A549 (cell line): ENCODE measurements around the gene B3GNT3. TPM values are rescaled to one million over a fixed set of nuclear protein-coding genes. Genes with fewer than 3 reads are reported as not detected.
"Not testable (repeated sequence)": the region's sequence is repeated elsewhere in the genome, so short reads cannot be mapped to it uniquely, and the experiment has no call there.

Experiments used
- ATAC-seq, 2 experiments: fragments of 200-7000 bp in 1 of 2; fragments of >200 bp in 1 of 2; cut with Nextera tagmentation in 1 of 2; cut with Tn5 transposase in 1 of 2; 3 replicates each; pipeline versions ENCODE4 v1.8.0 to v1.9.1; 2018 to 2020; ENCODE audit warnings: mild to moderate bottlenecking in 1 of 2, moderate library complexity in 1 of 2
- CTCF ChIA-PET: fragments of 300-600 bp; sonication (Branson Sonifier 250); formaldehyde crosslinking; extraction: SDS; loops from one replicate; lab custom pipeline; 2021; ENCODE audit warnings: antibody characterized with exemption, inconsistent platforms; lab: Yijun Ruan, JAX
- POLR2A ChIA-PET: fragments of 350-600 bp; formaldehyde crosslinking; extraction: SDS; loops from one replicate; lab custom pipeline; 2021; ENCODE audit warnings: antibody characterized with exemption, inconsistent platforms; lab: Yijun Ruan, JAX
- DNase-seq, 2 experiments: peaks; one replicate each; pipeline versions ENCODE4 v3.0.0 to v3.0.0-alpha.2; 2011 to 2016; ENCODE audit warnings: low read depth in 1 of 2, low spot score in 1 of 2
- FAIRE-seq: peaks from 2 replicates; lab custom pipeline; 2011; peaks lifted over from hg19 to GRCh38; lab: Jason Lieb, UNC
- H3K27ac ChIP-seq, 2 experiments: fragments of >200 bp; sonication (Bioruptor Twin); formaldehyde crosslinking; 3 replicates each; pipeline ENCODE4 v1.5.1; 2016 to 2017
- H3K4me1 ChIP-seq: fragments of >200 bp; sonication (Bioruptor Twin); formaldehyde crosslinking; 3 replicates; pipeline ENCODE4 v1.6.1; 2016
- H3K4me2 ChIP-seq: fragments of >200 bp; sonication (Bioruptor Twin); formaldehyde crosslinking; 3 replicates; pipeline ENCODE4 v1.6.1; 2016
- H3K4me3 ChIP-seq: fragments of >200 bp; sonication (Bioruptor Twin); formaldehyde crosslinking; 3 replicates; pipeline ENCODE4 v1.5.1; 2016
- H3K9me3 ChIP-seq: fragments of >200 bp; sonication (Bioruptor Twin); formaldehyde crosslinking; 3 replicates; pipeline ENCODE4 v1.6.1; 2016
- ATOH8 ChIP-seq: fragments of 250-450 bp; sonication (Bioruptor Pico); IDR thresholded peaks from 2 replicates; pipeline ENCODE4 v1.5.0; 2020; ENCODE audit warnings: low read depth, mild to moderate bottlenecking, moderate library complexity
- CHD2 ChIP-seq: fragments of 150-350 bp; IDR thresholded peaks from 2 replicates; pipeline ENCODE4 v1.6.1; 2014; ENCODE audit warnings: low read length; ENCODE audit not compliant: partially characterized antibody
- CHD4 ChIP-seq: fragments of 200-600 bp; sonication (generic); IDR thresholded peaks from 2 replicates; pipeline ENCODE4 v1.6.1; 2016; ENCODE audit warnings: antibody characterized with exemption, mild to moderate bottlenecking, borderline replicate concordance
- CTCF ChIP-seq: fragments of >200 bp; sonication (Bioruptor Twin); formaldehyde crosslinking; IDR thresholded peaks from 3 replicates; pipeline ENCODE4 v1.5.1; 2016
- HDAC2 ChIP-seq: fragments of 200-600 bp; sonication (generic); IDR thresholded peaks from 2 replicates; pipeline ENCODE4 v1.6.1; 2016
- HMGXB4 ChIP-seq: fragments of 250-450 bp; sonication (Bioruptor Pico); IDR thresholded peaks from 2 replicates; pipeline ENCODE4 v1.5.0; 2021; ENCODE audit warnings: mild to moderate bottlenecking, moderate library complexity, borderline replicate concordance
- KDM1A ChIP-seq: fragments of 200-600 bp; sonication (generic); IDR thresholded peaks from 2 replicates; pipeline ENCODE4 v1.6.1; 2016; ENCODE audit warnings: low read depth, mild to moderate bottlenecking
- KDM5A ChIP-seq: fragments of 200-600 bp; sonication (generic); IDR thresholded peaks from 2 replicates; pipeline ENCODE4 v1.6.1; 2016; ENCODE audit warnings: antibody characterized with exemption, mild to moderate bottlenecking
- MAX ChIP-seq: IDR thresholded peaks from 2 replicates; pipeline ENCODE4 v1.6.1; 2012
- MYC ChIP-seq: IDR thresholded peaks from 2 replicates; pipeline ENCODE4 v1.6.1; 2012; ENCODE audit warnings: mild to moderate bottlenecking, inconsistent platforms, low read length, improper control_type of control experiment, borderline replicate concordance
- PBX3 ChIP-seq: IDR thresholded peaks from 2 replicates; pipeline ENCODE4 v1.6.1; 2012
- RCOR1 ChIP-seq: fragments of 150-350 bp; IDR thresholded peaks from 2 replicates; pipeline ENCODE4 v1.6.1; 2014; ENCODE audit warnings: antibody characterized with exemption, low read length, low read depth
- SMC3 ChIP-seq: fragments of >200 bp; sonication (Bioruptor Twin); formaldehyde crosslinking; IDR thresholded peaks from 3 replicates; pipeline ENCODE4 v1.6.1; 2018; ENCODE audit warnings: inconsistent platforms
- ZFP36 ChIP-seq: fragments of 450-650 bp; IDR thresholded peaks from 2 replicates; pipeline ENCODE4 v1.6.1; 2014; ENCODE audit warnings: borderline replicate concordance; ENCODE audit not compliant: partially characterized antibody
- WGBS: methylation state at CpG from one replicate; pipeline ENCODE4 v1.1.6; 2017; ENCODE audit errors: missing lambda C conversion rate; 5-methylcytosine and 5-hydroxymethylcytosine counted together
- polyA plus RNA-seq, 4 experiments: library from polyadenylated mRNA; depleted of rRNA in 3 of 4; stranded (reverse); fragments of >200 nt; fragmentation: RNase III in 1 of 4; extraction: RNeasy Plus Mini Kit Qiagen cat#74134 plus additional on column Dnase treatment in 1 of 4; gene quantifications; 2 replicates in 3 of 4; 3 replicates in 1 of 4; pipeline ENCODE4 v1.2.3, GENCODE V29; 2011 to 2017

The B3GNT3 gene
- polyA plus RNA-seq, 2 of the 4 experiments (the other 2 are of a cell fraction), result 2.4 to 2.7 TPM

GRCh38 chr19:17778251-17778967, 16.5 kb upstream of the B3GNT3 start (continued):
- TF ChIP-seq ATOH8 (CRISPR knock-in tag) (no peak), KDM5A (no peak)

GRCh38 chr19:17778968-17779929, 15.7 kb upstream of the B3GNT3 start:
- no peaks in the 10 kb centered on the region for H3K9me3 ChIP-seq
- ATAC-seq, result peak; percentile 45 to 52
- H3K4me2 ChIP-seq, result peak overlapping the region; percentile 99
- DNase-seq, result peak; percentile 52 to 90
- peak overlapping the region; percentile 56 for H3K4me3 ChIP-seq
- 16% methylated on average over 19 of the region's 25 CpGs for WGBS
- H3K4me1 ChIP-seq, result peaks cover 4% of the 10 kb centered on the region; the same call in 1 of the 3 replicates
- peak overlapping the region; percentile 77 to 93 for H3K27ac ChIP-seq
- POLR2A ChIA-PET, result no interaction called here
- no peak for FAIRE-seq
- no peak for TF ChIP-seq RCOR1
- peak; percentile 79; the same call in 1 of the 2 replicates for TF ChIP-seq HDAC2
- peak; percentile 42 for TF ChIP-seq MAX
- peak; percentile 91 for TF ChIP-seq KDM1A
- CTCF ChIA-PET, result interaction anchor here (2.0 kb wide), 1 partner anchor 13 kb away, joined by 4 read pairs; no protein-coding TSS in a partner anchor

- Histone ChIP-seq H3K4me1 (peaks cover 4% of the 10 kb centered on the region; the same call in 1 of the 3 replicates), H3K27ac (no peak overlapping the region), H3K4me2 (no peak overlapping the region), H3K9me3 (no peaks in the 10 kb centered on the region)
- ATAC-seq, result no peak
- ChIA-PET POLR2A (no interaction called here), CTCF (interaction anchor here (0.9 kb wide), 1 partner anchor 79 kb away, joined by 4 read pairs; the partner anchor contains the start of gene RPL18A)
- FAIRE-seq, result no peak
- WGBS, result 96% methylated on average over 2 of the region's 2 CpGs
- TF ChIP-seq ZFP36, result peak; percentile 52
- no peak for TF ChIP-seq CHD4
- TF ChIP-seq, all 56 proteins: peak for 1
- no peak for DNase-seq
- no peak overlapping the region for H3K4me3 ChIP-seq
These were observed 14.2 kb upstream of the B3GNT3 start for GRCh38 chr19:17780781-17781180.

GRCh38 chr19:17783721-17784120, 11.2 kb upstream of the B3GNT3 start:
- POLR2A ChIA-PET, H3K4me2 ChIP-seq, H3K4me3 ChIP-seq, ATAC-seq, H3K9me3 ChIP-seq, H3K4me1 ChIP-seq, FAIRE-seq, DNase-seq: not testable (repeated sequence)
- 0 out of 6 replicates have a peak overlapping the region, but pooled peaks of 1 of the 2 experiments have one; percentile 41 for H3K27ac ChIP-seq
- CTCF ChIA-PET, result interaction anchor here (0.9 to 3.9 kb wide), 15 partner anchors 8 to 524 kb away, joined by 3 to 19 read pairs (median 4); partner anchors contain the start of genes B3GNT3 and FCHO1
- 91% methylated on average over 3 of the region's 5 CpGs for WGBS

- FAIRE-seq (no peak), DNase-seq (peak; percentile 70 to 76)
- CTCF ChIA-PET, result interaction anchor here (0.5 to 3.9 kb wide), 21 partner anchors 7 to 524 kb away, joined by 3 to 19 read pairs (median 3); partner anchors contain the start of genes B3GNT3 and FCHO1
- TF ChIP-seq ZFP36 (no peak), HMGXB4 (CRISPR knock-in tag) (no peak), PBX3 (no peak), CTCF (peak; percentile 64), CHD4 (no peak), CHD2 (no peak), MYC (no peak), SMC3 (peak; percentile 39; the same call in 1 of the 3 replicates)
These were observed 10.5 kb upstream of the B3GNT3 start for GRCh38 chr19:17784201-17785008.

More at GRCh38 chr19:17784201-17785008, 10.5 kb upstream of the B3GNT3 start:
- Histone ChIP-seq H3K4me3 (no peak overlapping the region), H3K9me3 (no peaks in the 10 kb centered on the region), H3K4me1 (peaks cover 4% of the 10 kb centered on the region; the same call in 1 of the 3 replicates), H3K27ac (0 out of 6 replicates have a peak overlapping the region, but pooled peaks of 1 of the 2 experiments have one; percentile 41), H3K4me2 (no peak overlapping the region)
- ATAC-seq, result peak; percentile 42 to 70
- POLR2A ChIA-PET, result no interaction called here
- WGBS, result 39% methylated on average over 15 of the region's 32 CpGs
